Measurements from ENCODE around the gene IRAK2. TPM values are rescaled to one million over a fixed set of nuclear protein-coding genes. Genes with fewer than 3 reads are reported as not detected.

IRAK2 gene
- total RNA-seq, 1 donor from 2014 or later: 1.6 TPM

GRCh38 chr3:10277115-10277625 is 112.5 kb downstream of the IRAK2 start:
- H3K27ac ChIP-seq (ENCODE audit: low read depth, low read length): no peak overlapping the region
- no peak overlapping the region for H3K4me3 ChIP-seq (ENCODE audit: low read length in 3 of 3)
- no peaks in the 10 kb centered on the region for H3K27me3 ChIP-seq (ENCODE audit: control insufficient read depth in 3 of 3, insufficient read depth in 3 of 3, low read length in 3 of 3)
- H3K9ac ChIP-seq (ENCODE audit: low read depth in 1 of 3, low read length in 3 of 3): no peak overlapping the region
- H3K4me1 ChIP-seq (ENCODE audit: control insufficient read depth in 3 of 3, insufficient read depth in 3 of 3, low read length in 3 of 3): peaks cover 15 to 19% (median 18%) of the 10 kb centered on the region in 3 donors
- no peaks in the 10 kb centered on the region for H3K9me3 ChIP-seq (ENCODE audit: control insufficient read depth in 3 of 3, low read length in 3 of 3)
- peaks cover 30 to 45% (median 35%) of the 10 kb centered on the region in 3 donors for H3K36me3 ChIP-seq (ENCODE audit: control insufficient read depth in 3 of 3, insufficient read depth in 3 of 3, low read length in 3 of 3)

GRCh38 chr3:10278501-10278900 is 113.8 kb downstream of the IRAK2 start:
- H3K4me1 ChIP-seq (ENCODE audit: control insufficient read depth in 3 of 3, insufficient read depth in 3 of 3, low read length in 3 of 3): peaks cover 8 to 14% (median 10%) of the 10 kb centered on the region in 3 donors
- H3K9me3 ChIP-seq (ENCODE audit: control insufficient read depth in 3 of 3, low read length in 3 of 3): no peaks in the 10 kb centered on the region
- no peak overlapping the region for H3K4me3 ChIP-seq (ENCODE audit: low read length in 3 of 3)
- no peaks in the 10 kb centered on the region for H3K27me3 ChIP-seq (ENCODE audit: control insufficient read depth in 3 of 3, insufficient read depth in 3 of 3, low read length in 3 of 3)
- H3K9ac ChIP-seq (ENCODE audit: low read depth in 1 of 3, low read length in 3 of 3): peak overlapping the region in 1 of 3 donors; percentile 40
- H3K36me3 ChIP-seq (ENCODE audit: control insufficient read depth in 3 of 3, insufficient read depth in 3 of 3, low read length in 3 of 3): peaks cover 32 to 49% (median 39%) of the 10 kb centered on the region in 3 donors
- H3K27ac ChIP-seq (ENCODE audit: low read depth, low read length): no peak overlapping the region

DNA sequence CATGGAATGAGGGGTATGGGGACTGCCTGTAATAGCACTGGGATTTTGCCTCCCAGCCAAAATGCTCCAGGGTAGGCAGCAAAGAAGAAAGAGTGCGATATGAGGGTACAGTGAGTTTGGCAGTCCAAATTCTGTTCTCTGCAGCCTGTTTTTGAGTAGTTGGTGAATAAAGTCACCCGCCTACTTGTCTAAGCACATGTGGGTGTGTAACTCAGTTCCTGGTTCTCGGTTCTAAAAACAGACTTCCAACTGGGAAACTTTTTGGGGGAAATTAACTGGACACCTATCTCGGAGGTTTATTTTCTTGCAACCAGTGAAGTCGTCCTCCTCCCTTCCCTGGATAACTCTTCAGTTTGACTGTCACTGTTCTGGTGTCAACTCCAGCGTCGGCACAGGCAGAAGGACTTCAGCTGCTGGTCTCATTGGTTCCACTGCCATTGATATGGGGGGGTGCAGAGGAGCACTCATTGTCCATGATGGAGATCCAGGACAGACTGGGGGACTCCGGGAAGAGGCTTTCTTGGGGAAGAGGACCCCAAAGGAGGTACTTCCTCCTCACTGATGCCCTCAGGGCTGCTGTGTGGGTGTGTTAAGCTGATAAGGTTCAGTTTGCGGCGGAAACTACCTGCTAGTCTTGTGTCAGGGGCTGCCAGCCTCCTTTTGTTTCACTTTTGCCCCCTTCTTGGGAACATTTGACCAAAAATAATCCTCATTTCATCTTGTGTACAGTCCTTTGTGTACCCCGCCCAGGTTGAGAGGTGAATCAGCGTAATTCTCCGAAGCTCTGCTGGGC is 114.9 kb downstream of the IRAK2 start:
- Histone ChIP-seq H3K27me3 (ENCODE audit: control insufficient read depth in 3 of 3, insufficient read depth in 3 of 3, low read length in 3 of 3) (no peaks in the 10 kb centered on the region), H3K9ac (ENCODE audit: low read depth in 1 of 3, low read length in 3 of 3) (no peak overlapping the region), H3K4me1 (ENCODE audit: control insufficient read depth in 3 of 3, insufficient read depth in 3 of 3, low read length in 3 of 3) (peaks cover 0 to 3% (median 0%) of the 10 kb centered on the region in 3 donors), H3K27ac (ENCODE audit: low read depth, low read length) (no peak overlapping the region), H3K4me3 (ENCODE audit: low read length in 3 of 3) (no peak overlapping the region), H3K36me3 (ENCODE audit: control insufficient read depth in 3 of 3, insufficient read depth in 3 of 3, low read length in 3 of 3) (peaks cover 40 to 54% (median 40%) of the 10 kb centered on the region in 3 donors), H3K9me3 (ENCODE audit: control insufficient read depth in 3 of 3, low read length in 3 of 3) (no peaks in the 10 kb centered on the region)

- no peaks in the 10 kb centered on the region for H3K4me1 ChIP-seq (ENCODE audit: control insufficient read depth in 3 of 3, insufficient read depth in 3 of 3, low read length in 3 of 3)
- H3K36me3 ChIP-seq (ENCODE audit: control insufficient read depth in 3 of 3, insufficient read depth in 3 of 3, low read length in 3 of 3): peaks cover 40 to 54% (median 42%) of the 10 kb centered on the region in 3 donors
- no peaks in the 10 kb centered on the region for H3K9me3 ChIP-seq (ENCODE audit: control insufficient read depth in 3 of 3, low read length in 3 of 3)
- no peak overlapping the region for H3K9ac ChIP-seq (ENCODE audit: low read depth in 1 of 3, low read length in 3 of 3)
- H3K27ac ChIP-seq (ENCODE audit: low read depth, low read length): no peak overlapping the region
- H3K4me3 ChIP-seq (ENCODE audit: low read length in 3 of 3): no peak overlapping the region
- no peaks in the 10 kb centered on the region for H3K27me3 ChIP-seq (ENCODE audit: control insufficient read depth in 3 of 3, insufficient read depth in 3 of 3, low read length in 3 of 3)
Measured at GRCh38 chr3:10280177-10280529, 115.4 kb downstream of the IRAK2 start.

DNA sequence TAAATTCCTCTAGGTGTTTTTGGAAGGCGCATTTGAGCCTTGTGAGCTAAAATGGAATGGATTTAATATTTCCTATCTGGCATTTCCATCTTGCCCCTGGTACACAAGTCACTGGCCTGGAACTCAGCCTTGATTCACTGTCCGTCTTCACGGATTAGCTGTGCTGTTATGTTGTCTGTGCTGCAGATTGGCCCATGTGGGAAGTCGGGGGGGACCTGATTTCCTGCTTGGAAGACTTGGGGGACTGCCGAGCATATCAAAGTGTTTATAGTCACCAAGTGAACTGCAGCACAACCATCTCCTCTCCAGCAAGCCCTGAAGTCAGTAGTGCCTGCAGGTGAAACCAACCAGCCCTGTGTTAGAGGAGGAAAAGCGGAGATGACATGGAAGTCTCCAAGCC is 115.9 kb downstream of the IRAK2 start:
- peaks cover 40 to 54% (median 43%) of the 10 kb centered on the region in 3 donors for H3K36me3 ChIP-seq (ENCODE audit: control insufficient read depth in 3 of 3, insufficient read depth in 3 of 3, low read length in 3 of 3)

DNA sequence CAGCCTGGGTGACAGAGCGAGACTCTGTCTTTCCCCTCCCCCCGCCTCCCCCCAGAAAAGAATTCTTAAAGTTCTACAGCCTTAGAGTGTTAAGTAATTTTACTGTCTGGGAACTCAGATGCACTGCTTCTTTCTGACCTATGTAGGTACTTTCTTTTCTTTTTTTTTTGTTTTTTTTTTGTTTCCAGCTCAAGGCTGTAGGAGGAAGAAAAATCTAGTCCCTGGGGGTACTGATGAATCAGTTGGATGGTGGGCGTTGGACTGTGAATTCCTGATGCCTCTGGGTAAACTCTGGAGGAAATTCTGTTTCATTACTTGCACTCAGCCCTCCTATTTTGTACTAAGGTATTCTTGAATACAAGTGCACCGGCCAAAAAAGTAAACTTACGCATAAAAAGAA is 117.2 kb downstream of the IRAK2 start:
- Histone ChIP-seq H3K27ac (ENCODE audit: low read depth, low read length) (no peak overlapping the region), H3K4me1 (ENCODE audit: control insufficient read depth in 3 of 3, insufficient read depth in 3 of 3, low read length in 3 of 3) (no peaks in the 10 kb centered on the region), H3K36me3 (ENCODE audit: control insufficient read depth in 3 of 3, insufficient read depth in 3 of 3, low read length in 3 of 3) (peaks cover 44 to 51% (median 50%) of the 10 kb centered on the region in 3 donors), H3K9me3 (ENCODE audit: control insufficient read depth in 3 of 3, low read length in 3 of 3) (no peaks in the 10 kb centered on the region), H3K4me3 (ENCODE audit: low read length in 3 of 3) (no peak overlapping the region), H3K27me3 (ENCODE audit: control insufficient read depth in 3 of 3, insufficient read depth in 3 of 3, low read length in 3 of 3) (no peaks in the 10 kb centered on the region), H3K9ac (ENCODE audit: low read depth in 1 of 3, low read length in 3 of 3) (no peak overlapping the region)

More for the DNA sequence above, 115.9 kb downstream of the IRAK2 start:
- no peak overlapping the region for H3K27ac ChIP-seq (ENCODE audit: low read depth, low read length)
- H3K4me1 ChIP-seq (ENCODE audit: control insufficient read depth in 3 of 3, insufficient read depth in 3 of 3, low read length in 3 of 3): no peaks in the 10 kb centered on the region
- H3K9me3 ChIP-seq (ENCODE audit: control insufficient read depth in 3 of 3, low read length in 3 of 3): no peaks in the 10 kb centered on the region
- no peak overlapping the region for H3K4me3 ChIP-seq (ENCODE audit: low read length in 3 of 3)
- no peaks in the 10 kb centered on the region for H3K27me3 ChIP-seq (ENCODE audit: control insufficient read depth in 3 of 3, insufficient read depth in 3 of 3, low read length in 3 of 3)
- H3K9ac ChIP-seq (ENCODE audit: low read depth in 1 of 3, low read length in 3 of 3): no peak overlapping the region

DNA sequence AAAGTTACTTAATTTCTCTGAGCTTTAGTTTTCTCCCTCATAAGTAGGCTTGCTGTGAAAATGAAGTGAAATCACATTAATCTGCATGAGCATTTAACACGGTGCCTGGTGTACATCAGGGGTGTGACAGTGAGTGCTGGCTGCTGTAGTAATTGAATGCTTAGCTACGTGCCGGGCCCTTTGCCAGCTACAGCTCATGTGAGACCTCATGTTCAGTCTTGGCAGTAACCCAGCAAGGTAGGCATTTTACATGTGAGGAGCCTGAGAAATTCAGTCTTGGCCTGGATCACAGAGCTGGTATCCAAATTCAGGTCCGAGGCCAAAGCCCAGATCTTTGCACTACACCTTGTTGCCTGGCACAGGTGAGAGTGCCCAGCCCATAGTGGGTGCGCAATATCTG is 118.9 kb downstream of the IRAK2 start:
- peak overlapping the region in 1 of 3 donors; percentile 33 for H3K9ac ChIP-seq (ENCODE audit: low read depth in 1 of 3, low read length in 3 of 3)
- no peak overlapping the region for H3K27ac ChIP-seq (ENCODE audit: low read depth, low read length)
- no peaks in the 10 kb centered on the region for H3K4me1 ChIP-seq (ENCODE audit: control insufficient read depth in 3 of 3, insufficient read depth in 3 of 3, low read length in 3 of 3)
- no peaks in the 10 kb centered on the region for H3K9me3 ChIP-seq (ENCODE audit: control insufficient read depth in 3 of 3, low read length in 3 of 3)
- no peaks in the 10 kb centered on the region for H3K27me3 ChIP-seq (ENCODE audit: control insufficient read depth in 3 of 3, insufficient read depth in 3 of 3, low read length in 3 of 3)
- no peak overlapping the region for H3K4me3 ChIP-seq (ENCODE audit: low read length in 3 of 3)
- H3K36me3 ChIP-seq (ENCODE audit: control insufficient read depth in 3 of 3, insufficient read depth in 3 of 3, low read length in 3 of 3): peaks cover 41 to 55% (median 44%) of the 10 kb centered on the region in 3 donors

GRCh38 chr3:10284496-10284895 is 119.8 kb downstream of the IRAK2 start:
- no peak overlapping the region for H3K4me3 ChIP-seq (ENCODE audit: low read length in 3 of 3)

DNA sequence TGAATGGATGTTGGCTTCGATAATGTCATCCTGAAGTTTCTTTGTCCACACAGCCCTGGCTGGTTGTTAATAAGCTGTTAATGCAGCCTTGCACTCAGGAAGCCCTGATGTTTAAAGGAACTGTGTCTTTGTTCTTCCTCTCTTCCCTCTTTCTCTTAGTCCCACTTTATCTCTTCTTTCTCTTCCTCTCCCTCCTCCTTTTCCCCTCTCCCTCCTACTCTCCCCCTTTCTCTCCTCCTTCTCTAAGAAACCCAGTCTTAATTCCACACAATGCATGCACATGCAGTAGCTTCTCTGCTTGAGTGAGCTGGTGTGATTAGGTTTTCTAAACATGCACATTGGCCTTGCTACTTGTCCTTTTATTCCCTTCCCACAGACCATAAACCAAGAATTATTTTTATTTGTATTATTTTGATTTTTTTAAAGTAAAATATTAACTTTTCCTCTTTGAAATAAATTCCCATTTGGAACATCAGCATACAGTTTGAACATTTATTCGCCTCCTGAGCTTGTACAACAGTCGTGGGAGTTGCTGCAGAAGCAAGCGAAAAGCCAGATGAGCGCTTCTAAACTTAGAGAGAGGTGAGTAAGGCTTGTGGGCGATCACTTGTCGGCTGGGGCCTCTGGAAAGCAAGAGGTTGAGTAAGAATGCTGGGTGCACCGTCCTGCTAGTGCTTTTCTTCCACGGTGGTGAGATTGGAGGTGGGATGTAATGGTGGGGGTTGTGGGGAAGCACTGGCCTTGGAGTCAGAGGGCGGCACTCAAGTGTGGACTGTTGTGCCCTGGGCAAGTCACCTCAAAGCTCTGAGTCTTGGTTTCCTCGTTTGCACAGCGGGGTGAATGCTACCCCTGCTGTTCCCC is 120.8 kb downstream of the IRAK2 start:
- H3K4me3 ChIP-seq (ENCODE audit: low read length in 3 of 3): no peak overlapping the region
- no peak overlapping the region for H3K9ac ChIP-seq (ENCODE audit: low read depth in 1 of 3, low read length in 3 of 3)
- H3K36me3 ChIP-seq (ENCODE audit: control insufficient read depth in 3 of 3, insufficient read depth in 3 of 3, low read length in 3 of 3): peaks cover 27 to 57% (median 32%) of the 10 kb centered on the region in 3 donors
- no peaks in the 10 kb centered on the region for H3K9me3 ChIP-seq (ENCODE audit: control insufficient read depth in 3 of 3, low read length in 3 of 3)
- H3K27me3 ChIP-seq (ENCODE audit: control insufficient read depth in 3 of 3, insufficient read depth in 3 of 3, low read length in 3 of 3): no peaks in the 10 kb centered on the region
- H3K4me1 ChIP-seq (ENCODE audit: control insufficient read depth in 3 of 3, insufficient read depth in 3 of 3, low read length in 3 of 3): no peaks in the 10 kb centered on the region
- H3K27ac ChIP-seq (ENCODE audit: low read depth, low read length): no peak overlapping the region

More at GRCh38 chr3:10284496-10284895, 119.8 kb downstream of the IRAK2 start:
- Histone ChIP-seq H3K4me1 (ENCODE audit: control insufficient read depth in 3 of 3, insufficient read depth in 3 of 3, low read length in 3 of 3) (no peaks in the 10 kb centered on the region), H3K9ac (ENCODE audit: low read depth in 1 of 3, low read length in 3 of 3) (no peak overlapping the region), H3K27ac (ENCODE audit: low read depth, low read length) (no peak overlapping the region), H3K27me3 (ENCODE audit: control insufficient read depth in 3 of 3, insufficient read depth in 3 of 3, low read length in 3 of 3) (no peaks in the 10 kb centered on the region), H3K9me3 (ENCODE audit: control insufficient read depth in 3 of 3, low read length in 3 of 3) (no peaks in the 10 kb centered on the region), H3K36me3 (ENCODE audit: control insufficient read depth in 3 of 3, insufficient read depth in 3 of 3, low read length in 3 of 3) (peaks cover 36 to 61% (median 41%) of the 10 kb centered on the region in 3 donors)

All from skeletal muscle tissue (tissue), 4 donors.